Liver (tissue), 9 donors: ENCODE data around the gene ELF1. TPM values are rescaled to one million over a fixed set of nuclear protein-coding genes. Genes with fewer than 3 reads are reported as not detected.

Source experiments
- DNase-seq: peaks from one replicate; pipeline ENCODE4 v3.0.0-alpha.2; 2017; ENCODE audit warnings: low spot score
- H3K27ac ChIP-seq, 2 donors: one replicate each; pipeline ENCODE4 v1.7.0; 2013; ENCODE audit warnings: inconsistent platforms in 2 of 2, low read length in 2 of 2, control low read depth in 1 of 2, low read depth in 1 of 2, mild to moderate bottlenecking in 1 of 2
- H3K27me3 ChIP-seq, 4 donors: one replicate each; pipeline versions ENCODE4 v1.6.1 to v1.7.0; 2013; ENCODE audit warnings: low read length in 3 of 4, inconsistent platforms in 1 of 4, mild to moderate bottlenecking in 1 of 4, moderate library complexity in 1 of 4; ENCODE audit not compliant: control insufficient read depth in 4 of 4, insufficient read depth in 4 of 4
- H3K36me3 ChIP-seq, 4 donors: one replicate each; pipeline versions ENCODE4 v1.6.1 to v1.7.0; 2013; ENCODE audit warnings: low read length in 3 of 4, mild to moderate bottlenecking in 3 of 4, low read depth in 1 of 4, moderate library complexity in 1 of 4; ENCODE audit not compliant: control insufficient read depth in 4 of 4, insufficient read depth in 3 of 4
- H3K4me1 ChIP-seq, 4 donors: one replicate each; pipeline versions ENCODE4 v1.6.1 to v1.7.0; 2013; ENCODE audit warnings: low read length in 3 of 4, mild to moderate bottlenecking in 3 of 4, moderate library complexity in 1 of 4; ENCODE audit not compliant: control insufficient read depth in 4 of 4, insufficient read depth in 4 of 4
- H3K4me3 ChIP-seq, 3 donors: one replicate each; pipeline versions ENCODE4 v1.6.1 to v1.7.0; 2013; ENCODE audit warnings: low read length in 3 of 3, control low read depth in 1 of 3, low read depth in 1 of 3, mild to moderate bottlenecking in 1 of 3
- H3K9ac ChIP-seq, 2 donors: one replicate each; pipeline ENCODE4 v1.7.0; 2013; ENCODE audit warnings: low read length in 2 of 2, mild to moderate bottlenecking in 2 of 2, moderate library complexity in 2 of 2, control low read depth in 1 of 2, low read depth in 1 of 2
- H3K9me3 ChIP-seq, 4 donors: one replicate each; pipeline versions ENCODE4 v1.6.1 to v1.7.0; 2013; ENCODE audit warnings: low read length in 3 of 4; ENCODE audit not compliant: control insufficient read depth in 4 of 4
- EGR1 ChIP-seq, 2 donors: IDR thresholded peaks; 2 replicates each; pipeline ENCODE4 v1.6.1; 2016 to 2018; ENCODE audit warnings: antibody characterized with exemption in 2 of 2, low read depth in 2 of 2
- FOXA1 ChIP-seq: IDR thresholded peaks from 2 replicates; pipeline ENCODE4 v1.6.1; 2016; ENCODE audit warnings: antibody characterized with exemption
- FOXA2 ChIP-seq: IDR thresholded peaks from 2 replicates; pipeline ENCODE4 v1.6.1; 2016; ENCODE audit warnings: antibody characterized with exemption
- HNF4A ChIP-seq, 2 donors: conservative IDR thresholded peaks; 2 replicates each; pipeline ENCODE4 v1.6.1; 2016; ENCODE audit warnings: antibody characterized with exemption in 2 of 2, mild to moderate bottlenecking in 2 of 2
- JUND ChIP-seq, 2 donors: IDR thresholded peaks; 2 replicates each; pipeline ENCODE4 v1.6.1; 2016; ENCODE audit warnings: antibody characterized with exemption in 2 of 2
- RAD21 ChIP-seq, 2 donors: IDR thresholded peaks; 2 replicates each; pipeline ENCODE4 v1.6.1; 2016; ENCODE audit warnings: antibody characterized with exemption in 2 of 2, mild to moderate bottlenecking in 2 of 2
- RXRA ChIP-seq, 2 donors: IDR thresholded peaks; 2 replicates each; pipeline ENCODE4 v1.6.1; 2017 to 2018; ENCODE audit warnings: antibody characterized with exemption in 2 of 2, mild to moderate bottlenecking in 1 of 2
- TAF1 ChIP-seq: conservative IDR thresholded peaks from 2 replicates; pipeline ENCODE4 v1.6.1; 2016; ENCODE audit warnings: antibody characterized with exemption, mild to moderate bottlenecking
- YY1 ChIP-seq: IDR thresholded peaks from 2 replicates; pipeline ENCODE4 v1.6.1; 2016; ENCODE audit warnings: antibody characterized with exemption, mild to moderate bottlenecking
- WGBS: extraction: QIAGEN DNeasy Blood & Tissue Kit; methylation state at CpG from one replicate; pipeline ENCODE4 v1.1.7; 2013; 5-methylcytosine and 5-hydroxymethylcytosine counted together
- polyA plus RNA-seq, 2 donors: library from polyadenylated mRNA; stranded (reverse) in 1 of 2; unstranded in 1 of 2; fragments of 200-250 nt in 1 of 2; fragments of >200 nt in 1 of 2; fragmentation: Nextera tagmentation in 1 of 2; extraction: Ambion mirVana in 1 of 2; gene quantifications; one replicate each; pipeline versions ENCODE4 v1.2.1 to v1.2.3, GENCODE V29; 2013 to 2015
- total RNA-seq, 2 donors: library from RNA; depleted of rRNA; stranded (reverse); fragments of >200 nt; gene quantifications; one replicate each; pipeline ENCODE4 v1.2.3, GENCODE V29; 2014
- TF ChIP-seq, protein P1 (sequence below): IDR thresholded peaks from 2 replicates; pipeline ENCODE4 v1.6.1; 2016; ENCODE audit warnings: antibody characterized with exemption
- TF ChIP-seq, protein P2 (sequence below): IDR thresholded peaks from 2 replicates; pipeline ENCODE4 v1.6.1; 2016; ENCODE audit warnings: antibody characterized with exemption
- TF ChIP-seq, protein P3 (sequence below): fragments of 150-350 bp; IDR thresholded peaks from 2 replicates; pipeline ENCODE4 v1.5.1; 2017; ENCODE audit warnings: improper control_type of control experiment, low read depth, low read length; ENCODE audit not compliant: missing input control
- donor health status: healthy.
- donor health status: healthy.
- donor health status: healthy.
- donor health status: healthy.
- donor health status: healthy.

ELF1 gene
- total and polyA plus RNA-seq, 4 donors: 15.3 to 57.2 (median 26.5) TPM

GRCh38 chr13:41007744-41008128, 11.4 kb downstream of the ELF1 start:
- peak overlapping the region; percentile 57 to 70 for H3K27ac ChIP-seq
- no peak overlapping the region for H3K9ac ChIP-seq
- no peak overlapping the region for H3K4me3 ChIP-seq
- H3K4me1 ChIP-seq: peaks cover 9 to 31% (median 17%) of the 10 kb centered on the region in 4 donors
- H3K36me3 ChIP-seq: peaks cover 0 to 3% (median 0%) of the 10 kb centered on the region in 4 donors
- no peaks in the 10 kb centered on the region for H3K27me3 ChIP-seq
- no peak for DNase-seq
- TF ChIP-seq FOXA1: no peak
- no peak for TF ChIP-seq TAF1
- no peak for TF ChIP-seq RXRA (IDR thresholded peaks at IDR 0.05)
- TF ChIP-seq HNF4A (conservative IDR thresholded peaks at IDR 0.05): peak in 1 of 2 donors; percentile 30
- peak; percentile 54 for TF ChIP-seq FOXA2
- TF ChIP-seq JUND (IDR thresholded peaks at IDR 0.05): no peak
- no peak for TF ChIP-seq RAD21 (IDR thresholded peaks at IDR 0.05)
- TF ChIP-seq, protein P1, sequence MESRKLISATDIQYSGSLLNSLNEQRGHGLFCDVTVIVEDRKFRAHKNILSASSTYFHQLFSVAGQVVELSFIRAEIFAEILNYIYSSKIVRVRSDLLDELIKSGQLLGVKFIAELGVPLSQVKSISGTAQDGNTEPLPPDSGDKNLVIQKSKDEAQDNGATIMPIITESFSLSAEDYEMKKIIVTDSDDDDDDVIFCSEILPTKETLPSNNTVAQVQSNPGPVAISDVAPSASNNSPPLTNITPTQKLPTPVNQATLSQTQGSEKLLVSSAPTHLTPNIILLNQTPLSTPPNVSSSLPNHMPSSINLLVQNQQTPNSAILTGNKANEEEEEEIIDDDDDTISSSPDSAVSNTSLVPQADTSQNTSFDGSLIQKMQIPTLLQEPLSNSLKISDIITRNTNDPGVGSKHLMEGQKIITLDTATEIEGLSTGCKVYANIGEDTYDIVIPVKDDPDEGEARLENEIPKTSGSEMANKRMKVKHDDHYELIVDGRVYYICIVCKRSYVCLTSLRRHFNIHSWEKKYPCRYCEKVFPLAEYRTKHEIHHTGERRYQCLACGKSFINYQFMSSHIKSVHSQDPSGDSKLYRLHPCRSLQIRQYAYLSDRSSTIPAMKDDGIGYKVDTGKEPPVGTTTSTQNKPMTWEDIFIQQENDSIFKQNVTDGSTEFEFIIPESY: no peak
- TF ChIP-seq, protein P2, sequence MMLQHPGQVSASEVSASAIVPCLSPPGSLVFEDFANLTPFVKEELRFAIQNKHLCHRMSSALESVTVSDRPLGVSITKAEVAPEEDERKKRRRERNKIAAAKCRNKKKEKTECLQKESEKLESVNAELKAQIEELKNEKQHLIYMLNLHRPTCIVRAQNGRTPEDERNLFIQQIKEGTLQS: peak; percentile 90
- no peaks in the 10 kb centered on the region for H3K9me3 ChIP-seq
- 45% methylated on average over 3 of the region's 3 CpGs for whole genome bisulfite sequencing

DNA sequence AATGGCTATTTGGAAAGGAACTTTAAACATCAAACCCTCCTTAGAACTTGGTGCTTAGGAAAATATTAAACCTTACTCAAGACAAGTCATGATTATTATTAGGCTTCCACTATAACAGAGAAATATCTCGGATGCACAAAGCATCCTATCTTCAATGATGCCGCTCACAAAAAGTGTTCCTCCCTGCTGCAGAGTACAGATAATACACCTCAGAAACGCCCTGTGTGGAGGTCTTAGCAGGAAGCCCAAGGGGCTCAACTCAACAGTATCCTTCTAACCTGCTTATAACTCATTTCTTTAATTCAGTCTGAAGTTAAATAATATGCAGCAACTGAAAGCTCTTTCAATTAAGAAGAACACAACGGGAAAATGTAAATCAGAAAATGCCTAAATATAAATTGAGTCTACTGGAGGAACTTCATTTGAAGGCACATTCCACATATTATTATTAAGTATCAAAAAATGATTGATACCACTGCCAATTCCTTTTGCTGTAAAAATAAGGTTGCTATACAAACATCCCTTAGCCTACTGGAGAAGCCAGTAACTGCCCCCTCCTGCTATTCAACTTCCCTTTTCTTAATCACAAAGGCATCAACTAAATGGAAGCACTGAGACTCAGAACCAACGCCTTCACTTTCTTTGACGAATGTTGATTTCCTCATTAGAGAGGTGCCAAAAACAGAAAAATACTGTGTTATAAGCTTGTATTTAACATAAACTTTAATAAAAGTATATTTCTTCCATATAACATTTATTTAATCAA, 12.0 kb downstream of the ELF1 start:
- no peak for DNase-seq
- 80% methylated on average over 6 of the region's 6 CpGs for WGBS
- TF ChIP-seq YY1 (no peak), EGR1 (IDR thresholded peaks at IDR 0.05; ENCODE audit: low read depth in 2 of 2) (no peak)
- H3K9ac ChIP-seq: no peak overlapping the region
- H3K27ac ChIP-seq: peak overlapping the region in 1 of 2 donors; percentile 57
- H3K4me1 ChIP-seq: peaks cover 9 to 31% (median 17%) of the 10 kb centered on the region in 4 donors
- no peaks in the 10 kb centered on the region for H3K9me3 ChIP-seq
- no peak overlapping the region for H3K4me3 ChIP-seq
- no peaks in the 10 kb centered on the region for H3K27me3 ChIP-seq
- peaks cover 0 to 3% (median 0%) of the 10 kb centered on the region in 4 donors for H3K36me3 ChIP-seq

DNA sequence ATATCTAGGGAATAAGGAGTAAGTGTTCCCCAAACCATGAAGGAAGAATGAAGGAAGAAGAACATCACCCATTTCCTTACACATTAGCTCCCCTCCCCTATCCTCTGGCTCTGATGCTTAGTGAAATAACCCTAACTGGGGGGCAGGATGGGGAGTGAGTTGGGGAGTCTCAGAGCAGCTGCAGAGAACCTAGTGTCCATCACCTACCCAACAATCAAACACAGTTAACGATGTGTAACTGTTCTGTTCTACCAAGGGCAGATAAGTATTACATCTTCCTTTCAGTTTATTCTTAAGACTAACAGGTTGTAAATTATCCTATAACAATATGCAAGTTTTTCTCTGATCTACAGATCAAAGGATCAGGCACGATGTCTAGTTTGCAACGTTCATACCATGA, 12.8 kb downstream of the ELF1 start:
- 68% methylated on average over 3 of the region's 3 CpGs for WGBS
- DNase-seq: no peak
- H3K27ac ChIP-seq: no peak overlapping the region
- no peaks in the 10 kb centered on the region for H3K36me3 ChIP-seq
- no peaks in the 10 kb centered on the region for H3K9me3 ChIP-seq
- no peaks in the 10 kb centered on the region for H3K27me3 ChIP-seq
- H3K9ac ChIP-seq: no peak overlapping the region
- no peak for TF ChIP-seq JUND (IDR thresholded peaks at IDR 0.05)
- TF ChIP-seq, protein P3, sequence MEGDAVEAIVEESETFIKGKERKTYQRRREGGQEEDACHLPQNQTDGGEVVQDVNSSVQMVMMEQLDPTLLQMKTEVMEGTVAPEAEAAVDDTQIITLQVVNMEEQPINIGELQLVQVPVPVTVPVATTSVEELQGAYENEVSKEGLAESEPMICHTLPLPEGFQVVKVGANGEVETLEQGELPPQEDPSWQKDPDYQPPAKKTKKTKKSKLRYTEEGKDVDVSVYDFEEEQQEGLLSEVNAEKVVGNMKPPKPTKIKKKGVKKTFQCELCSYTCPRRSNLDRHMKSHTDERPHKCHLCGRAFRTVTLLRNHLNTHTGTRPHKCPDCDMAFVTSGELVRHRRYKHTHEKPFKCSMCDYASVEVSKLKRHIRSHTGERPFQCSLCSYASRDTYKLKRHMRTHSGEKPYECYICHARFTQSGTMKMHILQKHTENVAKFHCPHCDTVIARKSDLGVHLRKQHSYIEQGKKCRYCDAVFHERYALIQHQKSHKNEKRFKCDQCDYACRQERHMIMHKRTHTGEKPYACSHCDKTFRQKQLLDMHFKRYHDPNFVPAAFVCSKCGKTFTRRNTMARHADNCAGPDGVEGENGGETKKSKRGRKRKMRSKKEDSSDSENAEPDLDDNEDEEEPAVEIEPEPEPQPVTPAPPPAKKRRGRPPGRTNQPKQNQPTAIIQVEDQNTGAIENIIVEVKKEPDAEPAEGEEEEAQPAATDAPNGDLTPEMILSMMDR: no peak
- no peak for TF ChIP-seq RXRA (IDR thresholded peaks at IDR 0.05)
- TF ChIP-seq TAF1: no peak
- TF ChIP-seq, protein P1: no peak
- no peak overlapping the region for H3K4me3 ChIP-seq
- H3K4me1 ChIP-seq: peaks cover 9 to 27% (median 17%) of the 10 kb centered on the region in 4 donors
